ENCODE data around the gene CCL7.
A peak's percentile ranks its signal among the peaks of the same experiment; 100 is the strongest.

CCL7 gene

GRCh38 chr17:34236281-34236892, 33.6 kb upstream of the CCL7 start:
- no peak for TF ChIP-seq CTCF (IDR thresholded peaks at IDR 0.05; ENCODE audit: extremely low read depth, insufficient read depth, missing control alignments)
- no peak for DNase-seq (ENCODE audit: low spot score)
- in situ Hi-C loops (cut with MboI; ENCODE audit: low pct_unique_long_range_greater_than_20kb, low sequenced_read_pairs, unreplicated experiment): no loop called here

- in situ Hi-C loops (cut with MboI; ENCODE audit: low pct_unique_long_range_greater_than_20kb, low sequenced_read_pairs, unreplicated experiment): no loop called here
- TF ChIP-seq CTCF (IDR thresholded peaks at IDR 0.05; ENCODE audit: extremely low read depth, insufficient read depth, missing control alignments): no peak
- no peak for DNase-seq (ENCODE audit: low spot score)
Measured at GRCh38 chr17:34237458-34237857, 32.6 kb upstream of the CCL7 start.

- in situ Hi-C loops (cut with MboI; ENCODE audit: low pct_unique_long_range_greater_than_20kb, low sequenced_read_pairs, unreplicated experiment): no loop called here
- no peak for TF ChIP-seq CTCF (IDR thresholded peaks at IDR 0.05; ENCODE audit: extremely low read depth, insufficient read depth, missing control alignments)
- no peak for DNase-seq (ENCODE audit: low spot score)
Measured at GRCh38 chr17:34241062-34241461, 29.0 kb upstream of the CCL7 start.

GRCh38 chr17:34242587-34243363, 27.2 kb upstream of the CCL7 start:
- no peak for TF ChIP-seq CTCF (IDR thresholded peaks at IDR 0.05; ENCODE audit: extremely low read depth, insufficient read depth, missing control alignments)
- peak; percentile 27 for DNase-seq (ENCODE audit: low spot score)
- in situ Hi-C loops (cut with MboI; ENCODE audit: low pct_unique_long_range_greater_than_20kb, low sequenced_read_pairs, unreplicated experiment): no loop called here

GRCh38 chr17:34243364-34244320, 26.4 kb upstream of the CCL7 start:
- DNase-seq (ENCODE audit: low spot score): no peak
- TF ChIP-seq CTCF (IDR thresholded peaks at IDR 0.05; ENCODE audit: extremely low read depth, insufficient read depth, missing control alignments): no peak
- in situ Hi-C loops (cut with MboI; ENCODE audit: low pct_unique_long_range_greater_than_20kb, low sequenced_read_pairs, unreplicated experiment): no loop called here

- in situ Hi-C loops (cut with MboI; ENCODE audit: low pct_unique_long_range_greater_than_20kb, low sequenced_read_pairs, unreplicated experiment): no loop called here
- no peak for TF ChIP-seq CTCF (IDR thresholded peaks at IDR 0.05; ENCODE audit: extremely low read depth, insufficient read depth, missing control alignments)
- DNase-seq (ENCODE audit: low spot score): no peak
Measured at GRCh38 chr17:34245351-34245905, 24.6 kb upstream of the CCL7 start.

Data from GM13977 (cell line).